K562 (cell line): ENCODE measurements around the gene SUMF1. TPM values are rescaled to one million over a fixed set of nuclear protein-coding genes. Genes with fewer than 3 reads are reported as not detected.

Source experiments
- FOXJ3 ChIP-seq: sonication (generic); formaldehyde crosslinking; IDR thresholded peaks from 2 replicates; pipeline ENCODE4 v1.4.0; 2020; ENCODE audit warnings: mild to moderate bottlenecking, missing genetic modification reagents
- GMEB1 ChIP-seq: fragments of 250-450 bp; sonication (Bioruptor Pico); IDR thresholded peaks from 2 replicates; pipeline ENCODE4 v1.4.0; 2020; ENCODE audit warnings: mild to moderate bottlenecking
- KDM4B ChIP-seq, 2 experiments: fragments of 450-650 bp in 1 of 2; sonication (generic) in 1 of 2; IDR thresholded peaks; 2 replicates each; pipeline ENCODE4 v1.6.1; 2016 to 2017; ENCODE audit warnings: borderline replicate concordance in 2 of 2, antibody characterized with exemption in 1 of 2, low read depth in 1 of 2, mild to moderate bottlenecking in 1 of 2
- NCOA2 ChIP-seq, 2 experiments: fragments of 450-650 bp; IDR thresholded peaks; 2 replicates each; pipeline ENCODE4 v1.6.1; 2018; ENCODE audit warnings: mild to moderate bottlenecking in 2 of 2, moderate library complexity in 1 of 2; ENCODE audit not compliant: partially characterized antibody in 2 of 2
- NCOR1 ChIP-seq: fragments of 450-650 bp; IDR thresholded peaks from 2 replicates; pipeline ENCODE4 v1.6.1; 2016; ENCODE audit warnings: mild to moderate bottlenecking, moderate library complexity
- RFX1 ChIP-seq: fragments of 450-650 bp; IDR thresholded peaks from 2 replicates; pipeline ENCODE4 v1.6.1; 2016; ENCODE audit warnings: mild to moderate bottlenecking, moderate library complexity
- SAP30 ChIP-seq: fragments of 200-600 bp; sonication (generic); IDR thresholded peaks from 2 replicates; pipeline ENCODE4 v1.6.1; 2012; ENCODE audit warnings: borderline replicate concordance, low read depth, mild to moderate bottlenecking, moderate library complexity, low read length, control low read depth, inconsistent platforms; ENCODE audit not compliant: insufficient read depth, poor library complexity, severe bottlenecking
- SMAD3 ChIP-seq: fragments of 450-650 bp; formaldehyde crosslinking; conservative IDR thresholded peaks from 2 replicates; pipeline ENCODE4 v1.4.0; 2020; ENCODE audit warnings: mild to moderate bottlenecking
- VEZF1 ChIP-seq: fragments of 200-800 bp; sonication (Bioruptor generic); IDR thresholded peaks from 2 replicates; pipeline ENCODE4 v1.6.1; 2017; ENCODE audit warnings: missing genetic modification characterization, missing compliant biosample characterization
- ZBTB40 ChIP-seq, 2 experiments: fragments of 450-650 bp in 1 of 2; sonication (generic) in 1 of 2; formaldehyde crosslinking in 1 of 2; IDR thresholded peaks; 2 replicates each; pipeline versions ENCODE4 v1.7.1 to v1.9.0; 2016 to 2022; ENCODE audit warnings: inconsistent platforms in 1 of 2, mild to moderate bottlenecking in 1 of 2, missing genetic modification reagents in 1 of 2
- ZNF280A ChIP-seq: fragments of 450-650 bp; IDR thresholded peaks from 2 replicates; pipeline ENCODE4 v1.6.1; 2018; ENCODE audit warnings: mild to moderate bottlenecking, low read depth; ENCODE audit not compliant: partially characterized antibody
- ZNF354B ChIP-seq: fragments of 250-450 bp; sonication (Bioruptor Pico); IDR thresholded peaks from 2 replicates; pipeline ENCODE4 v1.4.0; 2020
- polyA plus RNA-seq, 8 experiments: library from polyadenylated mRNA; depleted of rRNA in 4 of 8; stranded (reverse) in 5 of 8; unstranded in 3 of 8; fragments of >200 nt; fragmentation: Nextera tagmentation in 2 of 8; fragmentation: Illumina TruSeq in 1 of 8; extraction: Ambion mirVana in 2 of 8; extraction: Trizol in 1 of 8; gene quantifications; 2 replicates each; pipeline versions ENCODE4 v1.2.1 to v1.2.3, GENCODE V29; 2011 to 2014; ENCODE audit warnings: inconsistent platforms in 1 of 8, missing spikeins in 1 of 8
- total RNA-seq, 7 experiments: library from RNA; depleted of rRNA in 6 of 7; stranded (reverse); fragments of >200 nt in 6 of 7; fragmentation: Illumina TruSeq in 2 of 7; extraction: Trizol in 2 of 7; gene quantifications; 2 replicates each; pipeline versions ENCODE4 v1.2.1 to v1.2.3, GENCODE V29; 2011 to 2021; ENCODE audit warnings: low replicate concordance in 1 of 7

SUMF1 gene
- total and polyA plus RNA-seq, 9 of the 15 experiments (the other 6 are each of a cell fraction or from before 2014, with no cell fraction given): 1.3 to 7.4 (median 4.2) TPM

- peak; percentile 40 for TF ChIP-seq NCOR1
- TF ChIP-seq KDM4B (IDR thresholded peaks at IDR 0.05; ENCODE audit: borderline replicate concordance in 2 of 2, low read depth in 1 of 2): no peak
- no peak for TF ChIP-seq ZBTB40 (IDR thresholded peaks at IDR 0.05)
- TF ChIP-seq ZBTB40 (CRISPR knock-in tag; IDR thresholded peaks at IDR 0.05): no peak
- TF ChIP-seq SMAD3 (CRISPR knock-in tag): peak; percentile 53; the same call in 1 of the 2 replicates
- no peak for TF ChIP-seq NCOA2 (IDR thresholded peaks at IDR 0.05; ENCODE audit: partially characterized antibody in 2 of 2)
- no peak for TF ChIP-seq FOXJ3
- no peak for TF ChIP-seq SAP30
- no peak for TF ChIP-seq GMEB1
- TF ChIP-seq ZNF354B: peak; percentile 53; the same call in 1 of the 2 replicates
- TF ChIP-seq RFX1: no peak
- TF ChIP-seq VEZF1: no peak
- TF ChIP-seq ZNF280A: no peak
Observed at GRCh38 chr3:4351164-4351855, 115.8 kb downstream of the SUMF1 start (continued).
